ENCODE measurements around the gene GALNT16.
"Not testable (repeated sequence)": the region's sequence is repeated elsewhere in the genome, so short reads cannot be mapped to it uniquely, and the experiment has no call there.

Gene GALNT16

DNA sequence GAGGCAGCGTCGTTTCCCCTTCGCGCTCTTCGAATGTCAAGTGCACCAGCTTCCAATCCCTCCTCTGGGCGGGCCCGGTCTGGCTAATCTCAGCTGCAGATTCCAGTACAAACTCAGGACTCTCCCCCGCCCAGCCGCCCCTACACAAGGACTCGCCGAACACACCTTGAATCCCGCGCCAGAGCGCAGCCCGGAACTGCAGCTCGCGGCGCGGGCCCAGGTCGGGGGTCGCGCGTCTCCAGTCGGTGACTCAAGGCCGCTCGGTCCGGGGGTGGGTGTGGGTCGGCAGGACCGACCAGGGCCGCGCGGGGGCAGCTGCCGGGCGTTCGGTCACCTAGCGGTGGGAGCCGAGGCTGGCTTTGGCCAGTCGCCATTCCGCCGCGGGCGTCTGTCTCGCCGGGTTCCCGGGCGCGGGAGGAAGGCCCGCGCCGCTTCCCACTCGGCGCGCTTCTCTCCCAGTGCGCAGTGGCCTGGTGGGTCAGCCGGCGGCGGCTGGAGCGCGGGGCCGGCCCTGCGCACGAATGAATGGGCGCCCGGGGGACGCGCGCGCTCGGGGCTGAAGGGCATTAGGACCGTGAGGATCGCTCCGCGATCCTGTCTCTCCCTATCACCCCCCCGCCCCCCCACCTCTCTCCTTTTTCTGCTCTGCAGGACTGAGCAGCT lies at the start of gene GALNT16:
Gene GALNT16 (plus strand): TSS at position 632 of the 663 bp plus-strand sequence. CDS start 133 bp downstream, outside the sequence.
- DNase-seq (ENCODE audit: low spot score): peak; percentile 26

DNA sequence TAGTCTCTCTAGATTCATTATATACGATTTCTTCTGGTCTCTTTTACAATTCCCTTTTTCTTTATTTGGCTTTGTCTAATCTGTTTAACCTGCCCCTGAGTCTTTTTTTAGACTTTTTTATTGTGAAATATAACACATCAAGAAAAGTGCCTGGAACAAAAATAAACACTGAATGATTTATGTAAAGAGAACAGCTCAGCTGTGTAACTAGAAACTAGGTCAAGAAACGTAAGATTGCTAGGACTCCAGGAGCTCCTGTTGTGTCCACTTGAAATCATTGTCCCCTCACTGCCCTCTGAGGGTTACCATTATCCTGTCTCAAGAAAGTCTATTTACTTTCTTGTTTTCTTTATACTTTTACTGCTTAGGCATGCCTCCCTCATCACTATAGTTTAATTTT lies 45.6 kb upstream of the GALNT16 start:
- no peak for DNase-seq (ENCODE audit: low spot score)

DNA sequence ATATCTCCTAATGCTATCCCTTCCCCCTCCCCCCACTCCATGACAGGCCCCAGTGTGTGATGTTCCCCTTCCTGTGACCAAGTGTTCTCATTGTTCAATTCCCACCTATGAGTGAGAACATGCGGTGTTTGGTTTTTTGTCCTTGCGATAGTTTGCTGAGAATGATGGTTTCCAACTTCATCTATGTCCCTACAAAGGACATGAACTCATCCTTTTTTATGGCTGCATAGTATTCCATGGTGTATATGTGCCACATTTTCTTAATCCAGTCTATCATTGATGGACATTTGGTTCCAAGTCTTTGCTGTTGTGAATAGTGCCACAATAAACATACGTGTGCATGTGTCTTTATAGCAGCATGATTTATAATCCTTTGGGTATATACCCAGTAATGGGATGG lies 42.3 kb upstream of the GALNT16 start:
- DNase-seq (ENCODE audit: low spot score): not testable (repeated sequence)

DNA sequence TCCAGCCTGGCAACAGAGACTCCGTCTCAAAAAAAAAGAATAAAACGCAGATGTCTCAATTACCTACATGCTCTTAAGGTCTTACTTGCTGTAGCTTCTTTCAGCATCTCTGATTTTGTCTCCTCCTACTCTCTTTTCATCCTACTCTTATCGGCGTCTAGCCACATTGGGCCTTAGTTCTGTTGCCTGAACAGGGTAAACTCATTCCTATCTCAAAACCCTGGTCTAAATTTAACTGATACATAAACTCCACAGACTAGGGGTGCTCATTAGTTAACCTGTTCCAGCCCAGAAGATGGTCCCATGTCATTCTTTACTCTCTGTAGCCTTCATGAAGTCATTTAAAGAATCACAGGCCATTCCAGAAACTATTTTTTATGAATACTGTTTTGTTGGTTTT lies 35.0 kb upstream of the GALNT16 start:
- DNase-seq (ENCODE audit: low spot score): no peak

DNA sequence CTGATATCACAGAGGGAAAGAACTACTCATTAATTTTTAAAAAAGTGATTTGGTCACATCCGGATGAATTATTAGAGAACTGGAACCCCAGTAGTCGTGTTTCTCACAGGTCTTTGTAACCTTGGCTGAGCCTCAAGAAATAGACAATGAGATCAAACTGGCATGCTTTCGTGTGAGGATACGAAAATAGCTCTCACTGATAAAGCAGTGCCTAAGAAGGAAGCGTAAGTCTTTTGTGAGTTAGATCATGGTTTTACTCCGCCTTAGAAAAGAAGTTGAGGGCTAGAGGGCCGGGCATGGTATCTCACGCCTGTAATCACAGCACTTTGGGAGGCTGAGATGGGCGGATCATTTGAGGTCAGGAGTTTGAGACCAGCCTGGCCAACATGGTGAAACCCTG lies 33.8 kb upstream of the GALNT16 start:
- no peak for DNase-seq (ENCODE audit: low spot score)

DNA sequence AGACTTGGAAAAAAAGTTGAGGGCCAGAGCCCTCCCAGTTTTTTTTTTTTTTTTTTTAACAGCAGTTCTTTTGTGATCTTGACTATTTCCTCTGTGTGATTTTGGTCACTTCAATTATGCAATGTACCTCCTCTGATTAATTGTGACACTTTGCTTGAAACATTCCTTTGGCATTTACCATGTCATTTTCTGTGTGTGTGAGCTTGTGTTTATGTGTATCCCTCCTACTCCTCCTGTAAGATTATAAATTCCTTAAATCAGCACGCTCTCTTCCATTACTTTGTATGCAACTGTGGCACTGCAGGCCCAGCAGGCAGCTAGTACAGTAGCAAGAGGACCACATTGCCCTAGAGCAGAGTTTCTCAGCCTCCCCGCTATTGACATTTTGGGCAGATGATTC lies 33.2 kb upstream of the GALNT16 start:
- no peak for DNase-seq (ENCODE audit: low spot score)

DNA sequence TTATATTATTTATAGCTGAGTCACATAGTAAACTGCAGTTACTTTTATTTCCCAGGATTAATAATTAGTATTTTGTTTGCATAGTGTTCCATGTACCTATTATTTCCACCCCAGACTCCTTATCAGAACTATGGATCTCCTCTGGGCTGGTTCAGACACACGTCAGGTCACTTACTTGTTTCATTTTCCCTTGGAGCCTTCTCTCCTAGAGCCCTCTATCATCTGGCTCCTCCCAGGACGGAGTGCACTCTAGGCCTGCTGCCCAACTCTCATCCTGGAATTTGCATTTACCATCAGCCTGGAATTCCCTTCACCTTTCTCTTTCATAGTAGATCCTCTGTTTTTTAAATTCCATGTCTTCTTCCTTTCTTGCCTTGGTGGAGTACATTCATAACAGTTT lies 28.5 kb upstream of the GALNT16 start:
- no peak for DNase-seq (ENCODE audit: low spot score)

DNA sequence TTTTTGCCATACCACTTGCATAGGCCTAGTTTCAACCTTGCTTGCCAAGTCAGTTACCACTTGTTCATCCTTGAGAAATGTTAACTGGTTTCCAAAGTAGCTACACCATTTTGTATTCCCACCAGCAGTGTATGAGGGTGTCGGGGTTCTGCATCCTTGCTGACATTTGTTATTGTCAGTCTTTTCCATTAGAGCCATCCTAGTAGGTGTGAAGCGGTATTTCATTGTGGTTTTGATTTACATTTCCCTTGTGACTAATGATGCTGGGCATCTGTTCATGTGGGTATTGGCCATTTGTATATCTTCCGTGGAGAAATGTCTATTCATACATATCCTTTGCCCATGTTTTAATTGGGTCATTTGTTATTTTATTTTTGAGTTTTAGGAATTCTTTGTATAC lies 27.6 kb upstream of the GALNT16 start:
- DNase-seq (ENCODE audit: low spot score): no peak

DNA sequence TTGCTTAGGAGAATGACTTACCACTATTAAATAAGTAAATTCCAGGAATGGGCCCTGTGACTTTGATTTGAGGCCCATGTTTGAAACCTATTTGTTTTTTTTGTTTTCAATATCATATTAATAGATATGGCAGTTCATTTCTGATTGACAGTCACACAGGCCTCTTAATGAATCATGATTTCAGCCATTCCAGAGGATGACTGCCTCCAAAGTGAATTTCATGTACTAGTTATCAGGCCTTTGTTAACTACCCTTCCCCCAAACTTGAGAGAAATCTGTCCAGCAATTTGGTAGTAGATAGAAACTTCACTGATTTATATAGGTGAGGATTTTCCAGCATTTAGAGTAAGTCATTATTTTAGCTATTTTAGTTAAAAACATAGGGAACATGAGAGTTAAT lies 25.9 kb upstream of the GALNT16 start:
- DNase-seq (ENCODE audit: low spot score): peak; percentile 17

DNA sequence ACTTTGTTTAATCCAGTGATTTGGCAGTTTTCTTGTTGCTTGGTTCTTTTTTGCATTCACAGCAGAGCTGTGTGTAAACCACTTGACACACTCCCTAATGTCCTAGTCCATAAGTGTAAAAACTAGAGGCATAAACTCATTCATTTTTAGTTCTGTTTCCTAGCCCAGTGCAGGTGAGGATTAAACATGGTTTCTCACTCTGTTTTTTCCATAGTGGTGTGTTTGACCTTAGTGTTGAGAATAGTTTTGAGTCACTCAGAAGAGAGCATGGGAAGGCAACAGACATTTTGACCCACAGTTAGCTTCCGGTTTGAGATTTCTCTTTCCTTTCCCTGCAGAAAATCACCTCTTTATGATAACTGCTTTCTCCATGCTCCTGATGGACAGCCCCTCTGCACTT lies 24.2 kb upstream of the GALNT16 start:
- DNase-seq (ENCODE audit: low spot score): no peak

DNA sequence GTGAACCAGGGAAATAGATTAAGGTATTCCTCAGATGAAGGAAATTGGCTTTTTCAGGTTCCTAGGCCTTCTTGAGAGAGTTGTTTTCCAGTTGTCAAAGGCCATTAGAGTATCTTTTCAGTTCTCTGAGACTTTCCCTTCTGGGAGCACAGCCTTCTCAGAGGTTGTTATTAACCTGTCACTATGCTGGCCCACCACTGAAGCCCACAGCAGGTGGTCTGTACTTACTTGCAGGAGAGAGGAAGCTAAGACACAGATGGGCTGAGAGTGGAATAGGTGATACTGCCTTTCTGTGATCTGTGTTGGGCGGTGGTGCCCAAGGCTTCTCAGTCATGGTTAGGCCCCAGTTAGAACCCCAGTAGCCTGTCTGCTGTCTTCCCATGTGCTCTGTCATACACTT lies 22.8 kb upstream of the GALNT16 start:
- no peak for DNase-seq (ENCODE audit: low spot score)

DNA sequence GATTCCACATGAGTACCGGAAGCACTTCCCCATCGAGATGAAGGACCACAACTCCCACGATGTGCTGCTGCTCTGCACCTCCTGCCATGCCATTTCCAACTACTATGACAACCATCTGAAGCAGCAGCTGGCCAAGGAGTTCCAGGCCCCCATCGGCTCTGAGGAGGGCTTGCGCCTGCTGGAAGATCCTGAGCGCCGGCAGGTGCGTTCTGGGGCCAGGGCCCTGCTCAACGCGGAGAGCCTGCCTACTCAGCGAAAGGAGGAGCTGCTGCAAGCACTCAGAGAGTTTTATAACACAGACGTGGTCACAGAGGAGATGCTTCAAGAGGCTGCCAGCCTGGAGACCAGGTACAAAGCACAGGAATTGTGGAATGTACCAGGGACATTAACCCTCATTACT lies 22.4 kb upstream of the GALNT16 start:
- no peak for DNase-seq (ENCODE audit: low spot score)

DNA sequence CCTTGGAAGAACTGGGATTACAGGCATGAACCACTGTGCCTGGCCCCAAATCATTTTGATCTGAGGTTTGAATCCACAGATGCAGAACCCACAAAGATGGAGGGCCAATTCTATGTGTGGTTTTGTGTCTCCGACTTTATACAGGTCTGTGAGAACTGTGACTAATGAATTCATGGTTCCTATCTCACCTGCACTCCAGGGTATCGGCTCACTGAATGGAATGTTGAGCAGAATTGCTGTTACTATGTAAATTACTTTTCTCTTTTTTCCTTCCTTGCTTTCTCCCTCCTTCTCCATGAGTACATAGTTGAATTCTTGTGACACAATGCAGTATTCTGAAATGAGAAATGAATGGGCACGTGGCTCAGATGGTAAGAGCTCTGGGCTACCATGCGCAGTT lies 21.1 kb upstream of the GALNT16 start:
- DNase-seq (ENCODE audit: low spot score): no peak

DNA sequence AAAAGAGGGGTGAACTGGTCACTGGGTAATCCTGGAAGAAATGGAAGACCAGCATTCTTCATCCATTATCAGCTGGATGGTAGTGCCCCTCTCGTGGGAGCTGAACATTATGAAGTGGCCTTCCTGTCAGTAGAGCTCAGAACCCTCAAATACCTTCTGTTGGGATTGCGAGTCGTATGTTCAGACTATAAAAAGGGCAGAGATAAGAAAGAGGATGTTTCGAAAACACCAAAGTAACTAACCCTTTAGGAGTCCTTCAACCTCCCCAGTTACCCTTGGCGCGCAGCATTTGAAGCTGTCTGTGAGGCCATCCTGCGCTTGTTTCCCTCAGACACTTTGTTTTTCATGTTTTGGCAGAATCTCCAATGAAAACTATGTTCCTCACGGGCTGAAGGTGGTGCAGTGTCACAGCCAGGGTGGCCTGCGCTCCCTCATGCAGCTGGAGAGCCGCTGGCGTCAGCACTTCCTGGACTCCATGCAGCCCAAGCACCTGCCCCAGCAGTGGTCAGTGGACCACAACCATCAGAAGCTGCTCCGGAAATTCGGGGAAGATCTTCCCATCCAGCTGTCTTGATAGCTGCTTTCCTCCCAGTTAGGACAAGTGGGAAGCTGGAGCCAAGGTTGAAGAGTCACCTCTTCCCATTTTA lies 19.3 kb upstream of the GALNT16 start:
- DNase-seq (ENCODE audit: low spot score): no peak

DNA sequence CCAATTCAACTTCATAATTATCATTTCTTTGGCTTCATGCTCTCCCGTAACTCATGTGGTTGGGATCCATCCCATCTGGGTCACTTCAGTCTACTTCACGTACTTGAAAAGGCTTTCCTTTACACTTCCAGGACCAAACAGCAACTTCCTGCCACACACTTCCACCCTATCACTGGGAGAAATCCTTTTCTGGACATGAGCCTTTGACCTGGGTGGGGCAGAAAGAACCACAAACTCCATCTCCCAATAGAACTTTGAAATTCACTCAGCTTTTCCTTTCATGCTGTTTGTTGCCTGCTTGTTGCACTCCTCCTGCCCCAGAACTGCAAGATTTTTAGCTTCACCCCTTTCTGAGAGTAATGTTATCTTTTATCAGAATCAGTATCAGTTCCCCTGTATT lies 18.4 kb upstream of the GALNT16 start:
- no peak for DNase-seq (ENCODE audit: low spot score)

DNA sequence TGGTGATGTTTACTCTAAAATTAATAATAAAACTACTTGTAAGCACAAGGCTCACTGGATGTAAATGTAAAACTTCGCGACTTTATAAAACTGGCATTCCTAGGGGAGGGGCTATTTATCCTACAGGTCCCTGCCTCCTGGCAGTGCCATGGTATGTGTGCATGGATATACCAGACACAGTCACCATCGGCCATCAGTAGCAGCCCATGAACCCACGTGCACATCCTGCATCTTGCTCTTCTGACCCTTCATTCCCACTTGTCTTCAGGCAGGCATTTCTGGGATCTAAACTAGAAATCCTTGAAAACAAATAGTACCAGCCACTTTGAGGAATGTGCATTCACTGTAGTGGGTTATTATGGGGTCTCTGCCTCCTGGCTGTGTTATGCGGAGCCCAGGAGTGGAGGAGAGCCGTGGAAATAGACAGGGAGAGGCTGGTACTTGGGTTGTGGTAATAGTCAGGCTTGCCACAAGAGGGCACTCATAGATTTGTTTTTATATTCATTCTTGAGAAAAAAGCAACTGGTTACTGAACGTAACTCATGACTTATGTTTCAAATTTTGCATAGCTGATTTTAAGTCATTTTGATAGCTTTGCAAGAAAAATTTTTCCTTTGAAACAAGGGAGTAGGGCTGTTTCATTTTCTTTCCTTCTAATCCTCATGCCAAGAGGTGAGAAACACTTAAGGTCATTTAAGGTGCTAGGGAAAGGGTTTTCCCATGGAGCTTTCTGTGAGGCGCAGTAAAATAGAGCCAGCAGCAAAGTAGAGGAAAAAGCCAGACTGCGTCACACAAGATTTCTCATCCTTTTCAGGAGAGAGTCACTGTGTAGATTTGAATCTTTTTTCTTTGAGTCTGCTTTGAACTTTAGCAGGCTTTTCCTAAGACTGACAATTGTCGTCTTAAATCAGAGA lies 17.4 kb upstream of the GALNT16 start:
- peak; percentile 69 for DNase-seq (ENCODE audit: low spot score)

DNA sequence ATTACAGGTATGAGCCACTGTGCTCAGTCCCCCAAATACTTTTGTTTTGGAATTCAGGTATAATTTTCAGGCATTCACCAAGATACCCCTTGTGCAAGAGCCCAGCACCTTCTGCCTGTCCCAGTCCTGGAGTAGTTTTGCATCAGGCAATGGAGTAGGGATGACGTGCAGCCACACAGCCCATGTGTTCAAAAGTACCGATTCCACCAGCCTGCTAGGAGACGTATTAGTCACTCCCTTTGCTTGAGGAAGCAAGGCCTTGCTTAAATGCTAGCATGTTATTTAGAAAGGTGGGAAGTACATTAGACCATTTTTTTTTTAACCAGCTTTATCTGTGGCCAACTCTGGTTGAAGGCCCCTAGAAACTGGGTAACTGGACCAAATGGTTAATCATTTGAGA lies 15.0 kb upstream of the GALNT16 start:
- peak; percentile 48 for DNase-seq (ENCODE audit: low spot score)

DNA sequence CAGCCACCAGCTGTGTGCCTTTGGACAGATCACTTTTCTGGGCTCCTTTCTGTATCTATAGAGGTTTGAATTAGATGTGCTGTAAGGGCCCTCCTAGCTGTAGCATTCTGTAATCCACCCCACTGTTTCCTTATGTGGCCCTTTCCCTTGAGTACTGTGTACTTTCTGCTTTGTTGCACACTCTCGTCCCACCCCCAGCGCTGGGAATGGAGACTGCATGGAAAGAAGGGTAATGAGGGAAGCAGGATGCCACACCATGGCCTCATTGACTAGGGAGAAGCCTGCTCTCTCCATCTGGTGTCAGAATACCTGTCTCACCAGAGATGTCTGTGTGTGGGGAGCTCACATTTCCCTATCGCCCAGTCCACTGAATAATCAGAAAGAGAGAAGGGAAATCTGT lies 13.6 kb upstream of the GALNT16 start:
- no peak for DNase-seq (ENCODE audit: low spot score)

DNA sequence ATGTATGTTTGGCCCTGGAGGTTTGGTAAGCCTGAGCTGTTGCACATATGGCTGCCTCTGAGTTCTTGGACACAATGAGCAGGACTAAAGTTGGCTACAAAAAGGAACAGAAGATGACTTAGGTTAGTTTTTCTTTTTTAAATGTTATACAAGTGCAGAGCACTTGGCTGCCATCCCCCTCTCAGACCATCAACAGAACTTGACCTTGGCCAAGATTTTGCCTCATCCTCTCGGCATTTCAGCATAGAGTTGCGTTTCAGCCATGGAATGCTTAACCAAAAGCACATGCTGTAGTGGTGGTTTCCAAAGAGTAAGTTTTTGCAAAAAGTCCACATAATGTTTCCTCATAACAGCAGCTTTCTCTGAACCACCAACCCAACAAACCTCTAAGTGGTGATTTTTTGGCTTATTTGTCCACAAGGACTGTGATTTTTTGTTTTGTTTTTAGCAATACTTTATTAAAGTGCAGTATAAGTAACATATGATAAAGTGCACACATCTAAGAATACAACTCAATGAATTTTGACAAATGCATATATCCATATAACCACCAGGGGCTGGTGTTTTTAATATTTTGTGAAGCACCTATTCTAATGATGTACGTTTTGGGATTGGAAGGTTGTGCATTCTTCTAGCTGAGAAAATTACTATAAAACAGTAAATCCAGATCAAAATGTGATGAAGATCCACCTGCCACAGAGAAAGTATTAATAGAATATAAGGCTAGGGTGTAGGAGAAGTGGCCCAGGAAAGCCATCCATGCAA lies 12.1 kb upstream of the GALNT16 start:
- no peak for DNase-seq (ENCODE audit: low spot score)

DNA sequence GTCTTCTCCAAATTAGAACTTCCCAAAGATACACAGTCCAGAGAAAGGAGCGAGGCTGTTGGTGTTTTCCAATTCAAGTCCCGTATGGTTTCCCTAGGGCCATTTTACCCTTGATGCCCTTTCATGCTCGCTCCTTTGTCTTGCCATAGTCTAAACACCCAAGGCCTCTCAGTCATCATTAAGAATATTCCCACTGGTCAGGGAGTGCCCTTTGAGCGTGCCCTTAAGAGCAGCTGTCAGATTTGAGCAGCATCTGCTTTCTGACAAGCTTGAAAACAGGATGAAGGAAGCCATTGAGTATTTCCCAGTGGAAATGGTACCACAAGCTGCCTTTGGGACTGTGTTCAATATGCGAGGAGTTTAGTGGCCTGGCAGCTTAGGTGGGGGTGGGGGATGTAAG lies 10.4 kb upstream of the GALNT16 start:
- no peak for DNase-seq (ENCODE audit: low spot score)

DNA sequence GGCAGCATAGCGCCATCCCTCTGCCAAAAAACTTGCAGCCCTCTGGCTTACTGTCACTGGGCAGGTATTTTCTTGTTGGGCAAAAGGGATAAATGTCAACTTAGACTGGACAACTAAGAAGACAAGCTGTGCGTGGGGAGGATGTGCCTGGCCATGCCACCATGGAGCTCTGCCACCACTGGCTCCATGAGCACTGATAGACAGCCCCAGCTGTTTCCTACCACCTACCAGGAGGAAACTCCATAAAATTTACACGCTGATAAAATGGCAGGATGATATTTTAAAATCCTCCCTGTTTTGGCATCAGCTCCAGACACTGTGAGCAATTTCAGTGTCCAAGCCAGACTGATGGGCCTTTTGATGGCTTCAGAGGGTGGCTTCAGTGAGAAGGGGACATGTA lies 7.1 kb upstream of the GALNT16 start:
- no peak for DNase-seq (ENCODE audit: low spot score)

DNA sequence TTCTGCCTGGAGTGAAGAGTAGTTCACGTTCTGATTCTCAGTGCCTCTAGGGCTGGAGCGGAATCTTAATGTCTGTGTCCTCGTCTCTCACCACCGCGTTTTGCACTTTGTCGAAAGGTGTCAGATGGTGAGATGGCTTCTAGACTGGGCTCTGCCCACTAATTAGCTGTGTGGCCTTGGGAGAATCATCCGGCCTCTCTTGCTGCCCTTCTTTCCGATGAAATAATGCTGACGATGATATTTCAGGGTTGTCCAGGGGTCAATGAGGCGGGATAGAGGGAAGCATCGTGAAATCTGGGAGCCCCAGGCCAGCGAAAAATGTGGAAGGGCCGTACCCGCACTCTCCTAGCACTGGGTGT lies 811 bp upstream of the GALNT16 start:
- DNase-seq (ENCODE audit: low spot score): no peak

Data from kidney tubule cell (primary cell).